Measurements from ENCODE around the gene GCLC.
"Not testable (repeated sequence)": the region's sequence is repeated elsewhere in the genome, so short reads cannot be mapped to it uniquely, and the experiment has no call there.

GCLC gene

GRCh38 chr6:53487080-53487479 is 57.8 kb downstream of the GCLC start:
- no peak for DNase-seq

- no peak for DNase-seq
Observed at GRCh38 chr6:53486679-53487078, 58.2 kb downstream of the GCLC start.

GRCh38 chr6:53484476-53485280 is 60.2 kb downstream of the GCLC start:
- peak; percentile 40 for DNase-seq

GRCh38 chr6:53483423-53484353 is 61.2 kb downstream of the GCLC start:
- no peak for DNase-seq

GRCh38 chr6:53481323-53481722 is 63.6 kb downstream of the GCLC start:
- DNase-seq: no peak

GRCh38 chr6:53480774-53481173 is 64.1 kb downstream of the GCLC start:
- DNase-seq: not testable (repeated sequence)

- no peak for DNase-seq
Observed at GRCh38 chr6:53479871-53480270, 65.0 kb downstream of the GCLC start.

GRCh38 chr6:53476964-53477363 is 67.9 kb downstream of the GCLC start:
- DNase-seq: no peak

GRCh38 chr6:53474010-53474409 is 70.9 kb downstream of the GCLC start:
- DNase-seq: no peak

- no peak for DNase-seq
Observed at GRCh38 chr6:53469163-53469562, 75.7 kb downstream of the GCLC start.

GRCh38 chr6:53466257-53466656 is 78.6 kb downstream of the GCLC start:
- DNase-seq: no peak

- DNase-seq: no peak
Observed at GRCh38 chr6:53465732-53466131, 79.2 kb downstream of the GCLC start.

GRCh38 chr6:53464927-53465460 is 79.9 kb downstream of the GCLC start:
- no peak for DNase-seq

GRCh38 chr6:53464483-53464882 is 80.4 kb downstream of the GCLC start:
- no peak for DNase-seq

GRCh38 chr6:53461696-53462095 is 83.2 kb downstream of the GCLC start:
- no peak for DNase-seq

GRCh38 chr6:53461041-53461656 is 83.8 kb downstream of the GCLC start:
- no peak for DNase-seq

- no peak for DNase-seq
Observed at GRCh38 chr6:53458105-53458866, 86.6 kb downstream of the GCLC start.

GRCh38 chr6:53456809-53457208 is 88.1 kb downstream of the GCLC start:
- DNase-seq: no peak

GRCh38 chr6:53455678-53456077 is 89.2 kb downstream of the GCLC start:
- no peak for DNase-seq

GRCh38 chr6:53451165-53451564 is 93.7 kb downstream of the GCLC start:
- DNase-seq: no peak

GRCh38 chr6:53447865-53448264 is 97.0 kb downstream of the GCLC start:
- no peak for DNase-seq
